GM10266 (cell line): Measurements from ENCODE around the gene ANTXR1.
"Not testable (repeated sequence)": the region's sequence is repeated elsewhere in the genome, so short reads cannot be mapped to it uniquely, and the experiment has no call there.

Experiments
- DNase-seq: peaks from one replicate; pipeline ENCODE4 v3.0.0; 2012; ENCODE audit errors: extremely low spot score
- TF ChIP-seq, protein P1 (sequence below): IDR thresholded peaks from 2 replicates; pipeline ENCODE4 v1.5.1; 2012; ENCODE audit warnings: mild to moderate bottlenecking, low read depth; ENCODE audit not compliant: control insufficient read depth, insufficient read depth; ENCODE audit errors: missing control alignments

Gene ANTXR1

DNA sequence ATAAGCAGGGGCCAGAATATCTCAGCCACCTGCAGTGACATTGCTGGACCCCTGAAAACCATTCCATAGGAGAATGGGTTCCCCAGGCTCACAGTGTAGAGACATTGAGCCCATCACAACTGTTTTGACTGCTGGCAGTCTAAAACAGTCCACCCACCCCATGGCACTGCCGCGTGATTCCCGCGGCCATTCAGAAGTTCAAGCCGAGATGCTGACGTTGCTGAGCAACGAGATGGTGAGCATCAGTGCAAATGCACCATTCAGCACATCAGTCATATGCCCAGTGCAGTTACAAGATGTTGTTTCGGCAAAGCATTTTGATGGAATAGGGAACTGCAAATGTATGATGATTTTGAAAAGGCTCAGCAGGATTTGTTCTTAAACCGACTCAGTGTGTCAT lies 234.6 kb downstream of the ANTXR1 start:
- no peak for DNase-seq
- TF ChIP-seq, protein P1, sequence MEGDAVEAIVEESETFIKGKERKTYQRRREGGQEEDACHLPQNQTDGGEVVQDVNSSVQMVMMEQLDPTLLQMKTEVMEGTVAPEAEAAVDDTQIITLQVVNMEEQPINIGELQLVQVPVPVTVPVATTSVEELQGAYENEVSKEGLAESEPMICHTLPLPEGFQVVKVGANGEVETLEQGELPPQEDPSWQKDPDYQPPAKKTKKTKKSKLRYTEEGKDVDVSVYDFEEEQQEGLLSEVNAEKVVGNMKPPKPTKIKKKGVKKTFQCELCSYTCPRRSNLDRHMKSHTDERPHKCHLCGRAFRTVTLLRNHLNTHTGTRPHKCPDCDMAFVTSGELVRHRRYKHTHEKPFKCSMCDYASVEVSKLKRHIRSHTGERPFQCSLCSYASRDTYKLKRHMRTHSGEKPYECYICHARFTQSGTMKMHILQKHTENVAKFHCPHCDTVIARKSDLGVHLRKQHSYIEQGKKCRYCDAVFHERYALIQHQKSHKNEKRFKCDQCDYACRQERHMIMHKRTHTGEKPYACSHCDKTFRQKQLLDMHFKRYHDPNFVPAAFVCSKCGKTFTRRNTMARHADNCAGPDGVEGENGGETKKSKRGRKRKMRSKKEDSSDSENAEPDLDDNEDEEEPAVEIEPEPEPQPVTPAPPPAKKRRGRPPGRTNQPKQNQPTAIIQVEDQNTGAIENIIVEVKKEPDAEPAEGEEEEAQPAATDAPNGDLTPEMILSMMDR = no peak

DNA sequence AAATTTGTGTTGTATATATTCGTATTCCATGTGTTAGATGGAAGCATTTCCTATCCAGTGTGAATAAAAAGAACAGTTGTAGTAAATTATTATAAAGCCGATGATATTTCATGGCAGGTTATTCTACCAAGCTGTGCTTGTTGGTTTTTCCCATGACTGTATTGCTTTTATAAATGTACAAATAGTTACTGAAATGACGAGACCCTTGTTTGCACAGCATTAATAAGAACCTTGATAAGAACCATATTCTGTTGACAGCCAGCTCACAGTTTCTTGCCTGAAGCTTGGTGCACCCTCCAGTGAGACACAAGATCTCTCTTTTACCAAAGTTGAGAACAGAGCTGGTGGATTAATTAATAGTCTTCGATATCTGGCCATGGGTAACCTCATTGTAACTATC lies 235.3 kb downstream of the ANTXR1 start:
- TF ChIP-seq, protein P1 = no peak
- no peak for DNase-seq

DNA sequence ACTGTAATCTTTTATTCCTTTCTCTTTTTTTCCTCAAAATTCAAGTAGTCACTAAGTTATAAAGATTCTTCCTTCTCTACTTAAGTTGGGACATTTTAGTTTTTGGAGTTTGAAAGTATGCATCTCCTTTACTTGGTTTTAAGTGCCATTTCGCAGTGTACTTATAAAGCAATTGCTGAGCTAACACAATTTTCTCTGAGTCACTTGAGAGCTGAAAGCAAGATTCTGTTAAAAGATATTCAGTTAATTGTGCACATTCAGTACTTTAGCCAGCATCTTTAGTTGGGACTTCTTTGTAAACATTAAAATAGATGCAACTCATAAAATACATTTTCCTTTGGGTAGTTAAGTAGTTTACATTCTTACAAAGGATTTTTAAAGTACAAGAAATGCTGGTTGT lies 238.0 kb downstream of the ANTXR1 start:
- no peak for DNase-seq
- TF ChIP-seq, protein P1 = no peak

DNA sequence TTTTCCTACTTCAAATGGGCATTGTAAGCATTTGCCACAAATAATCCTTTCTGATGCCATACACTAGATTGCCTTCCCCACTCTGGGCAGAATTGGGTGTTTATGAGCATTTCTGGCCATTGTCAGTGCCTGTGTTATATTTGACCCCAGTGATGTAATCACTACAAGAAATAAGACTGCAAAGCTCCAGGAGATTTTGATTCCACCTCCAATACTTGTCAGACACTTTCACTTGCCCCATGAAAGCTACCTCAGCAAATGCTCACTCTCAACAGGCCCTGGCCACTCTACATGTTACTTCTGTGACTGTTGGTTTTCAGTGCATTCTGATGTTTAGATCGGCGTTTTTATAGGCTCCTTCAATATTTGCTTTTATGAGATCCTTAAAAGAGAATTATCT lies 239.0 kb downstream of the ANTXR1 start:
- TF ChIP-seq, protein P1 = no peak
- no peak for DNase-seq

DNA sequence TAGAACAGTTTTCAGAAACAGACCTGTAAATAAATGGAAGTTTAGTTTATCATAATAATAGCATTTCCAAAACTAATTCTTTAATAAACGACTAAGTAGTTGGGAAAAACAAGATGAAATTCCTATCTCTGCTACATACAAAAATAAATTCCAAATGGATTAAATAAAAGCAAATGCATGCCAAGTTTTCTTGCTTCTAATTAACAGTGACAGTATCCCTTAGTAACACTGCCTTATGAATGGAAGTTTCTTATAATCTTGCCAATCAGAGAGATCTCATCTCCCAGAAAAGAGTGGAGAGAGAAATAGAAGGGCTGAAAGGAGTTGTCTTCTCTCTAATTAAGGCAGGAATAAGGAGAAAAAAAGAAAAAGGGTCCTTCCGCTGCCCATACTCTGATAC lies 240.1 kb downstream of the ANTXR1 start:
- DNase-seq = no peak
- TF ChIP-seq, protein P1 = no peak

DNA sequence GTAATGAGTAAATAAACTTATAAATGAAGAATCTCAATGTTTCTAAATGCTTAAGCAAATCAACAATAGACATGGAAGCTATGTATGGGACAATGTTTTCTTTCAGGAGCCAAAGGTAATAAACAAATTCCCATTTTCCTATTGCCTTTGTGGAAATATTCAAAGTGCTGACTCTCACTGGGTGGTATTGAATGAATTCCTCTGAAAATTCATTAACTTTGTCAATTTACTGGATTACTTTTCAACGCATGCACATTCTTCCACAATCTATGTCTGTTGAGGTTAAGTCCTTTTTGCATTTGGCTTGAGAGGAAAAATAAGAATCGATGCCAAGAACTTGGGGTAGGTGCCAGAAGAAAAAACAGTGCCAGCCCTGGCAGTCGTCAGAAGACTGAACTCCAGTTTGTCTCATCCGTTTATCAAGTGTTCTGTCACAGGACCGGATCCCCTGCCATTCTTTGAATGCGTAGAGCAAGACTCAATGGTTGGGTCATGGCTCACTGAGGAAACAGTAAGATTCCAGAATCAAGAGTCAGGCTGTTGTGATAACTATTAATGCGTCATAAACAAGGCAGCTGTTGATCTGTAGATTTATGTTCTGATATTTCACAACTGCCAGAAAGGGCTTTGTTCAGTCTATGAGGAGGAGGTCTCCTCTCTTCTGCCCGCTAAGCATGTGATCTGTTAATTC lies 240.8 kb downstream of the ANTXR1 start:
- TF ChIP-seq, protein P1 = no peak
- DNase-seq = no peak

DNA sequence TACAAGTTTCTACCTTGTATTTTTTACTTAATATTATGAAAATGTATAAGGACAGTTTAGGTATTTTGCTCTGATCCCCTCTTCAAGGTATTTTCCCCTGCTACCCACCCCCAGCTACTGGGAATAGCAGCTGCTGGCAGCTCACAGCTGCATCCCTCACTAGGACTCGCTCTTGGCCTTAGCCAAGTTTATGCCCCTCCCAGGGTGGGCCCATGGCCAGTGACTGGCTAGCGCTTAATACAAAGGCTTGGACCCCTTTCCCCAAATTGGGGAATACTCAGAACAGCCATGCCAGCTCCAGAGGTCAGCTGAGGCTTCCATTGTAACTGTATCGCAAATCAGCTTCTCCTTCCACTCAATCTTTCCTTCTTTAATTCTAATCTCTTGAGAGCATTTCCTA lies 242.8 kb downstream of the ANTXR1 start:
- TF ChIP-seq, protein P1 = no peak
- no peak for DNase-seq

DNA sequence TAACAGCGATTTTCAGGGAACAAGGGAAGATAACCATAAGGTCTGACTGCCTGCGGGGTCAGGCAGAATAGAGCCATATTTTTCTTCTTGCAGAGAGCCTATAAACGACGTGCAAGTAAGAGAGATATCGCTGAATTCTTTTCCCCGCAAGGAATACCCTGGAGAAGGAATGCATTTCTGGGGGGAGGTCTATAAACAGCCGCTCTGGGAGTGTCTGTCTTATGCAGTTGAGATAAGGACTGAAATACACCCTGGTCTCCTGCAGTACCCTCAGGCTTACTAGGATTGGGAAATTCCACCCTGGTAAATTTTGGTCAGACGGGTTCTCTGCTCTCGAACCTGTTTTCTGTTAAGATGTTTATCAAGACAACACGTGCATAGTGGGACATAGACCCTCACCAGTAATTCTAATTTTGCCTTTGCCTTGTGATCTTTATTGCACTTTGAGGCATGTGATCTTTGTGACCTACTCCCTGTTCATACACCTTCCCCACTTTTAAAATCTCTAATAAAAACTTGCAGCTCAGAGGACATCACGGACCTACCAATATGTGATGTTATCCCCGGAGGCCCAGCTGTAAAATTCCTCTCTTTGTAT lies 247.1 kb downstream of the ANTXR1 start:
- not testable (repeated sequence) for DNase-seq
